Activated naive CD4-positive, alpha-beta T cell treated with anti-CD3 and anti-CD28 coated beads, Interleukin-2, amount 50 U/mL, for 72 hours (primary cell): ENCODE data around the gene CER1. TPM values are rescaled to one million over a fixed set of nuclear protein-coding genes. Genes with fewer than 3 reads are reported as not detected.
"Not testable (repeated sequence)": the region's sequence is repeated elsewhere in the genome, so short reads cannot be mapped to it uniquely, and the experiment has no call there.

Experiments
- ATAC-seq, 2 donors: fragments of 150-1000 bp; cut with Tn5 transposase; 2 replicates each; pipeline ENCODE4 v1.10.0; 2021; ENCODE audit warnings: mild to moderate bottlenecking in 2 of 2, moderate library complexity in 2 of 2
- DNase-seq, 2 donors: peaks; one replicate each; pipeline ENCODE4 v3.0.0; 2021 to 2022; ENCODE audit warnings: low spot score in 2 of 2
- H3K27ac Mint-ChIP-seq, 2 donors: one replicate each; pipeline ENCODE4 v1.8.0; 2022; ENCODE audit warnings: mild to moderate bottlenecking in 2 of 2, mixed read lengths in 2 of 2
- H3K36me3 Mint-ChIP-seq, 2 donors: one replicate each; pipeline ENCODE4 v1.8.0; 2022; ENCODE audit warnings: mixed read lengths in 2 of 2
- H3K9me3 Mint-ChIP-seq, 2 donors: one replicate each; pipeline ENCODE4 v1.8.0; 2022; ENCODE audit warnings: mixed read lengths in 2 of 2
- total RNA-seq, 2 donors: library from RNA; stranded (reverse); gene quantifications; one replicate each; pipeline ENCODE4 v1.2.3, GENCODE V29; 2022

CER1 gene
- total RNA-seq, 2 donors from 2014 or later = not detected

DNA sequence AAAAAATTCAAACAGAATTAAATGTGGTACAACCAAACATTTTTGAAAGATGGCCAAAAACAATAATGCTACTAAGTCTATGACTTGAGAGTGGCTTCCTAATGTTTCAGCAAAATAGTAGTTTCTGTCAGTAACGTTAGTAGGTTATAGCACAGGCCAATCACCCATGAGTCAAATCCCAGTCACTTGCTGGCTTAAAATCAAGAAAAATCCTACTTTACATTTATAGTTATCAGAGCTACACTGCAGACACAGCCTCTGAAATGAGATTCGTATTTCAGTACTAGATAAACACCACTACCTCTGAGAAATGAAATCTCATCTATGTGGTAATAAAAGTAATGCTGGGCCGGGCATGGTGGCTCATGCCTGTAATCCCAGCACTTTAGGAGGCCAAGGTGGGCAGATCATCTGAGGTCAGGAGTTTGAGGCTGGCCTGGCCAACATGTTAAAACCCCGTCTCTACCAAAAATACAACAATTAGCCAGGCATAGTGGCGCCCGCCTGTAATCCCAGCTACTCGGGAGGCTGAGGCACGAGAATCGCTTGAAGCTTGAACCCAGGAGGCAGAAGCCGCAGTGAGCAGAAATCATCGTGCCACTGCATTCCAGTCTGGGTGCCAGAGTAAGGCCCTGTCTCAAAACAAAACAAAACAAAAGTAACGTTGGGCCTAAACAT is 35.4 kb downstream of the CER1 start:
- DNase-seq (no peak), ATAC-seq (no peak)
- Mint-ChIP-seq H3K27ac (no peak overlapping the region), H3K9me3 (no peaks in the 10 kb centered on the region), H3K36me3 (peaks cover 20 to 31% of the 10 kb centered on the region in 2 donors)

DNA sequence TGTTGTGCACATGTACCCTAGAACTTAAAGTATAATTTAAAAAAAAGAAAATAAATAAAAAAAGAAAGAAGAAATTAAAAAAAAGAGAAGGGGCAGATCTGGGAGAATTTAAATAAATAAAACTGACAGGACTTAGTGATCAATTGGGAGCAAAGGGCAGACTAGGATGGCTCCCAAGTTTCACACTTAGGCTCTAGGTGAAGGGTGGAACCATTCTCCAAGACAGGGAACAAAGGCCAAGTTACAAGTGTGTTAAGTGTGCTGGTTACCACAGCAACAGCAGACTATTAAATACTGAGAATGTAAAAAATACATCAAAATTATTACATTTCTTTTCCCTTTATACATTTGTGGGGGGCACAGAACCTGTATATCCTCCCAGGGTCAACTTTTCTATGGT is 36.4 kb downstream of the CER1 start:
- Mint-ChIP-seq H3K27ac (no peak overlapping the region), H3K36me3 (peaks cover 28 to 31% of the 10 kb centered on the region in 2 donors), H3K9me3 (no peaks in the 10 kb centered on the region)
- DNase-seq = no peak
- no peak for ATAC-seq

DNA sequence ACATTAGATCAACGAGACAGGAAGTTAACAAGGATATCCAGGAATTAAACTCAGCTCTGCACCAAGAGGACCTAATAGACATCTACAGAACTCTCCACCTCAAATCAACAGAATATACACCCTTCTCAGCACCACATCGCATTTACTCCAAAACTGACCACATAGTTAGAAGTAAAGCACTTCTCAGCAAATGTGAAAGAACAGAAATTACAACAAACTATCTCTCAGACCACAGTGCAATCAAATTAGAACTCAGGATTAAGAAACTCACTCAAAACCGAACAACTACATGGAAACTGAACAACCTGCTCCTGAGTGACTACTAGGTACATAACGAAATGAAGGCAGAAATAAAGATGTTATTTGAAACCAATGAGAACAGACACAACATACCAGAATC is 39.9 kb downstream of the CER1 start:
- not testable (repeated sequence) for DNase-seq, H3K9me3 Mint-ChIP-seq, ATAC-seq

DNA sequence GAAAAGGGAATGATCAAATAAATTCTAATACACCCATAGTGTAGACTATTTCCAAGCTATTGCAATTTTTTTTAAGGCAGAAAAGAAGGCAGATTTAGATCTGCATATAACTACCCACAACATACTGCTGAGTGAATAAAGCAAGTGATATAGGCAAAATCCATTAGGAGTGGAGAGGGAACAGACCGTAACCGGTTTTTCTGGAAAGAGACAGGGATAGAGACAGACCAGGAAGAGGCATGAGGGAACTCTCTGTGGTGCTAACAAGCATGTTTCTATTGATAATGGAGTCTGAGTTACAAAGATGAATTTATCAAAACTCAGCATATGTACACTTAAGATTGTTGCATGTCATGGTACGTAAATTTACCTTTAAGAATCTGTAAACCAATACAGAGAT is 43.8 kb downstream of the CER1 start:
- H3K36me3 Mint-ChIP-seq = peaks cover 8 to 20% of the 10 kb centered on the region in 2 donors
- H3K9me3 Mint-ChIP-seq = no peaks in the 10 kb centered on the region
- ATAC-seq (no peak), DNase-seq (no peak)
- no peak overlapping the region for H3K27ac Mint-ChIP-seq

More for the DNA sequence above, 39.9 kb downstream of the CER1 start:
- peaks cover 16 to 17% of the 10 kb centered on the region in 2 donors for H3K36me3 Mint-ChIP-seq
- H3K27ac Mint-ChIP-seq = peak overlapping the region in 1 of 2 donors; percentile 37

DNA sequence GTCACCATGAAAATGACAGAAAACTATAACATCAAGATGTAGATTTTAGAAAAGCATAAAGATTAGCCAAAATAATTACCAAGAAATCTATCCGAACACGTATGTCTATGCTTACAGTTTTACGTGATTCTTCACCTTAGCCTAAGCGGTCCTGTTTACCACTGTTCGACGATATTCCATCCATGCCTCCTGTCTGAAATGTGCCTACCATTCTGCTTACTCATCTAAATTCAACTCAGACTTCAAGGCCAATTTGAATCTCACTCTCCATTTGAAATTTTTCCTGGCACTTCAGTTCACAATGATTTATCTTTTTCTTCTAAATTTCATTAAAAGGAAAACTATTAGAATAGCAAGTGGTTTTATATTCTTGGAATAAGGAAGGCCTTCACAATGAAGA is 44.7 kb downstream of the CER1 start:
- ATAC-seq = no peak
- DNase-seq = no peak

DNA sequence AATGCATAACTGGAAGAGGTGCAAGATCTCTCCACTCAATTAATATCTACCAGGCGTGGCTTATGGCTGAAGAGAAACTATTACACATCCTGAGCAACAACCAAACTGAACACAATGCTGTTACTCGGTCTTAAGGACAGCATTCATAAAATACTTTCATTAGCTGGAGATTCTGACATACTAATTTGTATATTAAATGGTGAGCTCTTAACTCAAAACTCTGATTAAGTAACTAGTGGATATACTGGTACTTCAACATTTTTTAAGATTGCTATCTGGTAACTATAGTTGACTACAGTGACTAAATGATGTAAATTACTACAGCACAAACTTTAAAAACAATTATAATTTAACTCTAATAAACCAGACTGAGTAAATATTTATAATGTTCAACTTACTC is 45.1 kb downstream of the CER1 start:
- H3K9me3 Mint-ChIP-seq = no peaks in the 10 kb centered on the region
- ATAC-seq (no peak), DNase-seq (no peak)
- no peak overlapping the region for H3K27ac Mint-ChIP-seq
- H3K36me3 Mint-ChIP-seq = peaks cover 2 to 16% of the 10 kb centered on the region in 2 donors

More for the DNA sequence above, 44.7 kb downstream of the CER1 start:
- Mint-ChIP-seq H3K27ac (no peak overlapping the region), H3K9me3 (no peaks in the 10 kb centered on the region), H3K36me3 (peaks cover 5 to 18% of the 10 kb centered on the region in 2 donors)

DNA sequence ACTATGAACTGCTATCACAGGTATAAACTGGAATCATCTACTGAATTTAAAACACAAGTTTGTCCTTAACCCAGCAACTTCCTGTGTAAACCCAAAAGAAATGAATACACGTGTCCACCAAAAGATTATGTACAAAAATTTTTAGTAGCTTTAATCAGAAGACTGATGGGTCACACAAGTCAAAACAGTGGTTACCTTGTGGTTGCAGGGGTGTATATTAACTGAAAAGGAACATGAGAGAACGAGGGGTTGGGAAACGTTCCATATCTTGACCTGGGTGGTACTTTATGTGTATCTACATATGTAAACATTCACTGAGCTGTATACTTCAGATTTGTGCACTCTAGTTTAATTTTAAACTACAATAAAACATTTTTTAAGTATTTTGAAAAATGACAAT is 47.9 kb downstream of the CER1 start:
- ATAC-seq = no peak
- no peak for DNase-seq
- H3K27ac Mint-ChIP-seq = no peak overlapping the region
- no peaks in the 10 kb centered on the region for H3K9me3 Mint-ChIP-seq
- peaks cover 5 to 9% of the 10 kb centered on the region in 2 donors for H3K36me3 Mint-ChIP-seq

DNA sequence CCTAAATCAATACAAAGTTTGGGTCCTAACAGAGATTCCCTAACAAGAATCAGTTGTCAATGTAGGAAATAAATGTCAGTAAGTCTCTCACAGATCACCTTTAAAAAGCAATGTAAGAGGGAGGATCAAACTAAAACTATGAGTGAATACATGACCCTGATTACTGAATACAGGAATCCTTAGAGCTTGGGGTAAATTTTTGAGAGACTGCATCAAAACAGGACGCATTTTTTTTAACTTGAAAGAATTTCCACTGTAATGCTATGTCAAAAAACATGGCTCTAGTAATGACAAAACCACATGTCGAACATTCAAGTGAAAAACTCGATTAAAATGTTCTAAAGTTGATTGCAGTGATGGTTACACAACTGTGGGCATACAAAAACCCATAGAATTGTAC is 51.2 kb downstream of the CER1 start:
- Mint-ChIP-seq H3K36me3 (peaks cover 5% of the 10 kb centered on the region in 2 donors), H3K27ac (no peak overlapping the region), H3K9me3 (no peaks in the 10 kb centered on the region)
- DNase-seq (no peak), ATAC-seq (peak; percentile 29 to 93)

DNA sequence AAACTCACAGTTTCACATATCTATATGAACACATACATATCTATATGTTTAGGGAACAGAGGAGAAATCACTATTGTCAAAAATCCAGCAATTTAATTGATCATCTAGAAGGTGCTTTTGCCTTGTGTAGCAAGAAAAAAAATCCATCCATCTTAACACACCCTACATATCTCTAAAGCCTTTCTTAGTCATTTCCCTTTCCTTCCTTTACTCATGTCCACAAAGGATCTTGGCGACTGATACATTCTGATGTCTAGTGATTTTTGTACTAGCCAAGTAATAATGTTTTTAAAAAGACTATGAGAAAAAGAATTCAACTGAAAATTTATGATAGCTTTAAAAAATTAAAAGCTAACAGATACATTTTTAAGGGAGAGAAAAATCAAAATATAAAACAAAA is 51.8 kb downstream of the CER1 start:
- DNase-seq (no peak), ATAC-seq (peak; percentile 63 to 93)
- H3K9me3 Mint-ChIP-seq = no peaks in the 10 kb centered on the region
- peak overlapping the region in 1 of 2 donors; percentile 97 for H3K27ac Mint-ChIP-seq
- peaks cover 5% of the 10 kb centered on the region in 2 donors for H3K36me3 Mint-ChIP-seq

Other genes starting within 250 kb of the CER1 start
- gene ZDHHC21, start 29.3 kb downstream of the CER1 start, total RNA-seq = 1 to 10 TPM; 4.0 to 7.9 TPM
- under 1 TPM in 1 of 2 donors, not detected in 1; 0.23 TPM for gene FREM1, start 187.7 kb upstream of the CER1 start, total RNA-seq